T-helper 2 cell treated with Interferon-gamma antibody and Interleukin-4, amounts not matched to agents 100 ng/mL and 5 ng/mL, for 36 hours (primary cell): Measurements from ENCODE around the gene TTLL5. TPM values are rescaled to one million over a fixed set of nuclear protein-coding genes. Genes with fewer than 3 reads are reported as not detected.

Experiments used
- intact Hi-C: fragments of 100-400 bp; cut with micrococcal nuclease; formaldehyde crosslinking; loops from one replicate; pipeline ENCODE4 v1.15.1; 2023
- total RNA-seq: library from RNA; stranded (reverse); gene quantifications from 2 replicates; pipeline ENCODE4 v1.2.3, GENCODE V29; 2022

The TTLL5 gene
- total RNA-seq, 1 donor from 2014 or later, result 33.6 TPM

DNA sequence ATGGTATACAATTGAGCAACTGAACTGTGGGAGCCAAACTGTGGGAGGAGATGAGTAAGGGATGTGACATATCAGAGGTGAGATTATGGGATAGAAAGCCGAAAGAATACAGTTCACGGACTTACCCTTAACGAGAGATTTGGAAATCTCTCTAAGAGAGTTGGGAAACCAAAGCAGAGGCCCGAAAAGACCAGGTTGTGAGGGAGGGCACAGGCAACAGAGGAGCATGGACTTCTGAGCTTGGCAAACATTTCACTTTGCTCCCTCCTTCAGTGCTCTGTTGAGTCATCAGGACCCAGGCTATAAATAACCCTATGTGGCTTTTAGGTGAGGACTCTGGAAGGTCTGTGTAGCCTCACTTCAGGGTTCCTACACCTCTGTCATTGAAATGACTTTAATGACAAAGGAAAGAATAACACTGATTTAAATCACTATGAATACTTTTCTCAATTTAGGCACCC, 200.1 kb downstream of the TTLL5 start:
- intact Hi-C loops, result no loop called here

DNA sequence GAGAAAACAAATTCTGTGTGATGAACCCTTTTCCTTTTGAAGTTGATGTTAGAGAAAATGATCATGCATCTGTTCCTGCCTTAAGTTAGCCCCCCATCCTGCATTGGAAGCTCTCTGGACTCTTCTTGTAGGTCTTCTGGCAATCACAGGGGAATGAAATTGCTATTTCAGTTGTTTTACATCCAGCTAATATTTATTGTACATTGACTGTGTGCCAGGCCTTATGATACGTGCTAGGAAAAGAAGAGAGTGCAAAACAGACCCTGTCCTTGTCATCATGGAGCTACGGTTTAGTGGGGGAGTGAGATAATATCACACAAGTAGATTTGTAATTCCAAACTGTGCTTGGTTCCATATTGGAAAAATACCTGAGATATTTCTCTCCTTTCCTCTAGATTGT, 202.2 kb downstream of the TTLL5 start:
- intact Hi-C loops, result no loop called here

DNA sequence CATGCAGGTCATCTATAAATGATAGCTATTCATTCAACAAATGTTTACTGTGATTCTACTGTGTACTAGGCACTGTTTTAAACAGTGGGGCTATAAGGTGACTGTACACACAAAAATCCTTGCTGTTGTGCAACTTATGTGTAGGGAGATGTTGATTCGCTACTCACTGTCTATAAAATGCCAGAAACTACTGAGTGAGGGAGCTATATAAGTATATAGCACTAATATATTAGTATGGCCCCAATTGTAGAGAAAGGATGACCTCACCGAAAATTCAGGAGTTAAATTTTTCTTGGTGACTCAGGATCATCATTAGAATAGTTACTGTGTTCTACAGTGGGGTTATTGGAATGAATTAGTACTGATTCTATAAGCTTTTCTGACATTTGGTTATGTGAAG, 203.3 kb downstream of the TTLL5 start:
- intact Hi-C loops, result no loop called here

DNA sequence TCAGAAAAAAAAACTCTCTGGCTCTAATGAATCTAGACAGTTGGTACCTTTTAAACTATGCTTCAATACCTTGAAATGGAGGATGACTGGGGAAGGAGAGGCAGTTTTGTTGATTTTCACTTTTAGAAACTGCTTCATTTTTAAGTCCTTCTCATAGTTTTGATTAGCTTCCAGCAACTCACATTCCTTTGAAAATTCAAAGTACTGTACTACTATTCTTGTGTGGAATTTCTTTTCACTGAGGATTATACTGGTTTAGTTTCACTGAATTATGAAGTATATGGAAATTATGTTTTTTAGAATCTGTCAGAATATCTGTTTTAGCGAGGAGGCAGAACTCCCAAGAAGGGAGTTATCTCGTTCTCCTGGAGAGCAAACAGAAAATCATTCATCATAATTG, 204.5 kb downstream of the TTLL5 start:
- intact Hi-C loops, result no loop called here

DNA sequence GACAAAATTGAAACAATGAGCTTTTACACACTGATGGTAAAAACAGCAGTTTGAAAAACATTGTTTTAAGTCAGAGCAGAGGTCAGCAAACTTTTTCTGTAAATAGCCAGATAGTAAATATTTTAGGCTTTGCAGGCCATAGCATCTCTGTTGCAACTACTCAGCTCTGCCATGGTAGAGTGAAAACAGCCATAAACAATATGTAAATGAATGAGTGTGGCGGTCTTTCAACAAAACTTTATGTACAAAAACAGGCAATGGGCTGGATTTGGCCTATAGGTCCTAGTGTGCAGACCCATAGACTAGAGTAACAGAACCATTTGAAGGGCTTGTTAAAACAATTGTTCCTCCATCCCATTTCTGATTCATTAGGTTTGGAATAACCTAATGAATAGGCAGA, 205.9 kb downstream of the TTLL5 start:
- intact Hi-C loops, result no loop called here

DNA sequence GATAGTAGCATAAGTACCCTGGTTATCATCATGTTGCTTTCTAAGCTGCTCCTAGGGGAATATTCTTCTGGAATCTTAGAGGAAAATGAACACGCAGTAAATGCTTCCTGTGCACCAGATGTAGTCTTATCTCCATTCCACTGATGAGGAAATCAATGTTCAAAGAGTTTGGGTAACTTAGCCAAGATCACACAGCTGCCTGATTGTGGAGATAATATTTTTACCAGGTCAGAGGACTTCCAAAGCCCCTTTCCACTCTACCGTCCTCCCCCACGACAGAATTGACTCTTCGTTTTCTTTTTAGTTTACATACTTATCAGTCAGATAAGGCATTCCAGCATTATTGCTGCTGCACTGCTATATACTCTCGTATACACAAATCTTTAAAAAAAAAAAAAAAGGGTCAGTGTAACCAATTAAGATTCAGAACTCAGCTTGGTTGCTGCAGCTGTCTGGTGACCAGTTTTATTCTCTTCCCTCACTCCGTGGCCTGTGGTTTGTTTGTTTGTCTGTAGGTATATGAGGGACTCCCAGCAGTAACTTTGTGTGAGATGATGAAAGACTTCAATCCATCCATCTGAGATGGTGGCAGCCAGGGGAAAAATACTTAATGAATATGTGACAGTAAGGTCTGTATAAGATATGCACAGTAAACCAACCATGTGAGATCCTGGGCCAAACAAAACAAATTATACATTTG, 210.3 kb downstream of the TTLL5 start:
- intact Hi-C loops, result no loop called here

DNA sequence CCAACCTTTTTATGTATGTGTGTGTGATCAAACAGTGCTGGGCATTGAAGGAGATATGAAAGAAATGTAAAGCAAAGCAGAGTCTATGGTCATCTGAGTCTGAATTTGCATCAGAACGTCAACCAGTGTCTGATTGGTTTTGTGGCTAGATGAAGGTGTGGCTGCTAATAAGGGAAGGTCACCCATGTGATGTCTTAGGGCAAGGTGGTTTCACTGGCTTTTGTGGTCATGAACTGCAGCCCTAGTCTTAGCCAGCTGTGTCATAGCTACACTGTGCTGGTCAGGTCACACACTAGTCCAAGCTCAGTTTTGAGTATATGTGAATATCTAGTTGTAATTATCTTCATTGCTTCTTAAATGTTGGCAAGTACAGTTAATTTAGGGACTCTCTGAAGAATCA, 214.9 kb downstream of the TTLL5 start:
- intact Hi-C loops, result no loop called here

DNA sequence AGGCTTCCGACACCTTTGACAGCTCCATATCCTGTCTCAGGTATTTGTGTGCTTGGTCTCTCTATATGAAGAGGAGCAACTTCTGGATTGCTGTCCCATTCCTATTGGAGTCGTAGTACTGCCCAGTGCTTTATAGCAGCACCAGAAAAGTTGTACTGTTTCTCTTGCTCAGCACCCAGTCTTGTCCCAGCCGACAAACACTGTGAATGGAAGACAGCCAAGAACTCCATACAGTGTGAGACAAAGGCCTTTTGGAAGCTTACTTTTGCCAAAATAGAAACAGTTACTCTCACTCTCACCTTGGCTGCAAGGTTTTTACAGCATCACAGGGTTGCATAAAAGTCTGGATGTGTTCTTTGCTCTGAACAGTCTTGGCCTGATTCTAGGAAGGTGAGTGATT, 215.5 kb downstream of the TTLL5 start:
- intact Hi-C loops, result no loop called here

DNA sequence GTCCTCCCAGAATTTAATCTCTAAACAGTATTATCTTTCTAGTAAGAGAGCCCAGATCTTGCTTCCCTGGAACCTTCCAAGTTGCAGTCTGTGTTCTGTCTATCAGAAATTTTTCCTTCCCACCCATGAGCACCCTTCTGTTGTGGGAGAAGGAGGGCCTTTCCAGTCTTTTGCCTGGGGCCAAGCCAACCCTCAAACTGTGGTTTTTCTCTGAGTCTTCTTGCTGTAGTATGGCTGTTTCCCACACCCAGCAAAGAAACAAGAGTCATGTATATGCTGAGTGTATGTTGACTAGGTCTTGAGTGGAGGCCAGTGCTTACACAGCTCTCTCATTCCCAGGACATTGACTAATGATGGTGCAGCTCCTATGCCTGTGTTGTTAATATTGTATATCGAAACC, 216.2 kb downstream of the TTLL5 start:
- intact Hi-C loops, result no loop called here

DNA sequence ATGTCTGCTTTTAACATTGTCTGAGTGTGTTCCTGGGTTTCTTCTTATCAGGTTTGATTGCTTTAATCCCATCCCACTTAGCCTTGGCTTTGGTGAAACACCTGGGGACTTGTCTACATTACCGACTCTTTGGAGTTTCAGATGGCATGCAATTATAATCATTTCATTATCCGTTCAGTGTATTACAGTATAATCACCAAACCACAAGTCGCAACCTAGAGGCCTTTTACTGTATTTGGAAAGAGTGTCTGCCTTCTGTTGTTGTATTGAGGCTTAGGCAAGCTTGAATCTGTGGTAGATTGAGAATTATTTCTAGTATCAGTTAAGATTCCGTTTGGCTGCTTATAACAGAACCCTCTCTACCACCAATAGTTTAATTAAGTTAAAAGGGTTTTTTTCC, 216.8 kb downstream of the TTLL5 start:
- intact Hi-C loops, result no loop called here

DNA sequence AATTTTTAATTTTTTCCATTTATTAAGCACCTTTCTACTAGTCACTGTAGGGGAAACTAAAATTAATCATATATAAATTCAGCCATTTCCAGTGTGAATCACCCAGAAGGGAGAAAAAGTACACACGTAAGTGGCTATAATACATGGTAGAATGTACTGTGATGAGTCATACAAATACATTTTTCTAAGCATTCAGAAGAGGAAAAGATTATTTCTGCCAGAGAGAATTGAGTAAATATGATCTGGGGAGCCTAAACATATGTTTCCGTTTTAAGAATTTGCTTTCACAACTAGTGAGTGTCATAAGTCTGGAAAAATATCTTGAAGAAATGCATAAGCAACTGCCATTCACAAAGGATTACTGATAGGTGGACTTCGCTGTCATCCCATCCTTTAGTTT, 218.0 kb downstream of the TTLL5 start:
- intact Hi-C loops, result no loop called here

DNA sequence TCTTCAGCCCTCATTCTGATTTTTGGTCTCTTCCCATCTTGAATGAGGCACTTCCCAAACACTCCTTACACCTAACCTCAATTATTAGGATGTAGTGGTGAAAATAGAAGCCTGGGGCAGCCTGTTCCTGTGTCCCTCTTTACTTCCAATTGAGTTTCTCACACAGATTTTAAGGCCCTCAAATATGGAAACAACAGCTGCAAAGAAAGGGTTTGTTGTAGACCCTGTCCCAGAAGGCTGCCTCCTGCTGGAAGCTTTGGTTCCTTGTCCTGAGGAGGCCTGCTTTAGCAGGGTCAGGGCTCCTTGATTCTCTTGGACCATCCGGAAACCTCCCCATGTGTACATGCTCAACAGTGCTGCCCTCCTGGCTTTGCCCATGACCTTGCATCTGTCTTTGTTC, 219.5 kb downstream of the TTLL5 start:
- intact Hi-C loops, result no loop called here

DNA sequence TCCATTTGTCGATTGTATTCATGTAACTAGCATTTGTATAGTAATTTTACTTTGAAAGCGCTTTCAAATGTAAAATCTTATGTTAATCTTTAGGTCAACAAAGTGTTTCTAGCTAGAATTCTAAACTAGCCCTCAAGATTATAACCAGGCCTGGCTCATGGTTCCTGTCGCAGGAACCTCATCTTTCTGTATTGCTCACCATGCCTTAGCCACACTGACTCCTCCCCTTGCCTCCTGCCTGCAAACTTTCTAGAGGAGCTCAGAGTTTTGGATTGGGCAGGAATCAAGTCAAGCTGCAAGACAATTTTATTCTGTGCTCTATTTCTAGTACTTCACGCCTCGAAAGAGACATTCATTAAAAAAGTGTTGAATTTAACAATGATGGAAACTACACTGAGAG, 220.9 kb downstream of the TTLL5 start:
- intact Hi-C loops, result no loop called here

DNA sequence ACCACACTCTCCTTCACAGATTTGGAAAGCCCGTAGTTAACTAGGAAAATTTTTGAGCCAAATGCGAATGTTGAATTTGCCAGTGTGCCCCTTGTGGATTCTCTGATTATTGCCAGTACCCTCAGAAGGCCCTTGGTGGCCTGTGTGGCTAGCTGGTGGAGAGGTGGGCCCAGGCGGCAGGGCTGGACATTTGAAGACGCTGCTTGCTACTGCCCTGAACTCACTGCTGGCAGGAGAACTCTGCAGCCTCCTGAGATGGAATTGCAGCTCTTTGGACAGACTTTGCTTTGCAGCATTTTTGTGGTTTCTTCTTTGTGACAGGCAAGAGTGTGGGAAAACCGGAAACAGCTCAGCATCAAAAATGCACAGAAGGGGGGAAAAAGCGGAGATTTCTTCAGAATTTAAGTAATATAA, 223.2 kb downstream of the TTLL5 start:
- intact Hi-C loops, result no loop called here

DNA sequence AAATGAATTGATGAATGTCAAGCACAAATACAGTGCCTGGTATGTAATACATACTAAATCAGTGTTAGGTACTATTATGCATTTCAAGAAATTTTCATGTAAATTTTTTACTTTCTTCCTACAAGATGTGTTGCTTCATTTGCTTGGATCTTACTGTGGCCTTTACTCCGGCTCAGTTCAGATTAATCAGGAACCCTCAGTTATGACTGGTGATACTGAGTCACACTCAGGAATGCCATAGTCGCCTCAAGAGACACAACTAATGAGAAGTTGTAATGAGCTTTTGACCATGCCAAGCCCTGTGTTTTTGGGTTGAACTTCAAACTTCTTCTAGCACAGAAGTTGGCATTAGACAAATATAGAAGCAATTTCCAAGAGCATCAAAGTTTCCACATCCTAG, 224.8 kb downstream of the TTLL5 start:
- intact Hi-C loops, result no loop called here

DNA sequence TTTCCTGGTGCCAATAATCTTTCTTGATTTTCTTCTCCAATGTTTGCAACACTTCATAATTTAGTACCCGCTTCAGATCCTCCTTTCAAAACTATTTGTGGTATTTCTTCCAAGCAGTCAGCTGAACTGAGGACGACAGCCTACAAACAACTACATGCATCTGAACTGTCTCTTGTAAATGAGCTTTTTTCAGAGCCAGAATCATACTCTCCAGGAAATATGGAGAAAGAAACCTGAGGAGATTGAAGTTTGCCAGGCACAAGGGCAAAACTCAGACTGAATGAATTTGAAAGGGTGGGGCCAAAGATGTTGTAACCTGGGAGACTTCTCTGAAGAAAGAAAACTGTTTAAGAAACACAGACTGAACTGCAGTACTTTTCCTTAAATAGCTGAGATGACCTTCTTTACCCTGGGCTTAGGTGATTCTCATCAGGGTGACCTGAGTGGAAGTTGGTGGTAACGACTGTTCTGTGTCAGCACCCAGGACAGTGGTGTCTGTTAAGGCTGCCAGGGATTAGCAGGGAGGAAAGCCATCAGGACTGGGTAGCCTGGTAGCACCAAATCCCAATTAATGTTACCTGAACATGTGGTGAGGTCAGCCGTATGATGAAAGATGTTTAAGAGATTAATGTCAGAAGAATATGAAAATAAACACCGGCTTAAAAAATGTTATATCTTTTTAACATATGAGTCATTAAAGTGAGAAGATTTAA, 225.7 kb downstream of the TTLL5 start:
- intact Hi-C loops, result no loop called here

DNA sequence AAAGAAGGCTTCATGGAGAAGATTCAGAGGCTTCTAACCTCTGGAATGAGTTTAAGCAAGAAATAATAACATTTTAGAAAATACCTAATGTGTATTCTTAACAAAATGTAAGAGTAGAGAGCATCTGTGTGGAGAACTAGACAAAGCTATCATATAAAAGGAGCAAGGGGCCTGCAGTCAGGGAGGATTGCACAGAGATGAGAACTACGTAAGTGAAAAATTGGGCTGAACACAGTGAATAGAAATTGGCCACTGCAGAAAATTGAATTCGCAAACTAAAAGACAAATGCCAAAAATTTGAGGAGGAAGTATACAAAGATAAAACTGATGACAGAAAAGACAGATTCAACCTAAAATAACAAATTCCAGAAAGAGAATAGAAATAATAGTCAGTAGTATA, 227.9 kb downstream of the TTLL5 start:
- intact Hi-C loops, result no loop called here

DNA sequence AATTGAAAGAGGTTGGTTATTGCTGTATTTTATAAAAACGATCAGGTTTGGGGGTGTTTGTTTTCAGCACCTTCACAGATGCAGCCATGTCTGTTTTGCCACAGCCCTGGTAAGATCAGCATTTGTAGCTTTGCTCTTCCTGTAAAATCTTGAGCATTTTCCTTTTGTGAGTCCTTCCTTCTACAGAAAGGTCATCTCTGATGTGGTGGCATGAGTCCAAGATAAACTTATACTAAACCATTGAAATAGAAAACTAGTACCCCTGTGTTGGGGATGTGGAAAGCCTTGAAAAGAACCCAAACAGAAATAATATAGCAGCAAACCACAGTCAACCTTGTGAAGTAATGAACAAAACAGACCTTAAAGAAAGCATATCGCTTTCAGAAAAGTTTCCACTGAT, 235.3 kb downstream of the TTLL5 start:
- intact Hi-C loops, result no loop called here

DNA sequence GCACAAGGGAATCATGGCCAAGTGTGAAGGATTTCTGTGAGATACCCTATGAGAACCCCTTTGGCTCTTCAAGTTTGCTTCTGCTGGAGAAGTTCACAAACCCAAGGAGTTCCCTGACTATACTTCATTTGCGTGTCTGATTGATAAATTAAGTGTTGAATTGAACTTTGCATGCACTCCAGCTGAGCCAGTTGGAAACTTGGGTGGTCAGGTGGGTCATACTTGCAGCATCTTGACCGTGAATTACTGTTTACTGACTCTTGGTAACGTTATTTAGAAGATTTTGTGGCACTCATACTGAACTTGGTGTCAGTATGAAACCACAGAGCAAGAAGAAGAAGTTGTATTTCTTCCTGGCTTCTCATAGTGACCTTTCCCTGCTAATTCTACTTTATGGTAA, 243.3 kb downstream of the TTLL5 start:
- intact Hi-C loops, result no loop called here

DNA sequence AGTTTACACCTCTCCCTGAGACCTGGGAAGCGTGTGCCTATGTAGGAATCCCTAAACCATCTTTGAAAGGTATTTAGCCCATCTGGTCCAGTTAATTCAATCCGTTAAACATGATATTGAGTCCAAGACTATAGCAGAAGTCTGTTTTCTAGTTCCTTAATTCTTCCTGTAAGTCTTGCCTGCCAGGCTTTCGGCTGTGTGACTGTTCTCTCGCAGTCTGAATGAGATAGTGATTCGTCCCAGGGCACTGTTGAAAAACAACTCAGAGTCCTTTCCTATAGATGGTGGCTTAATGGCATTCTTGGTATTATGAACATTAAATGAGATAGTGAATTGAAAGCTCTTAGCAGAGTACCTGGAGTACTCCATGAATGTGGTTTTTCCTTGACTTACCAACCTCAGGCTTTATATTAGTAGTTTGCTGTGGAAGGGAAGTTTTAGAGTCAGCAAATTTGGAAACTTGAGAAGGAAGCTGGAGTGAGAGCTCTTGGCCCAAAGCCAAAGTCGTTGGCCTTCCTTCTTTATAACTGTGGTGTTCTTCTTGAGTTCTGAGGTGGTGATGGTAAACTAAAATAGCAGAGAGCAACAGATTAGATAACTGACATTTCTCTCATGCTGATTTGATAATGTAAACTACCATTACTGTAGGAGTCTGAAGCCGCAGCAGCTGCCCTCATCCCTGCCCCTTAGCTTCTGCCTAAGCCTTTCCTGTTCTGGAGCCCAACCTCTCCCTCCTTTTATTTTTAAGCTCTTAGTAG, 244.3 kb downstream of the TTLL5 start:
- intact Hi-C loops, result no loop called here

DNA sequence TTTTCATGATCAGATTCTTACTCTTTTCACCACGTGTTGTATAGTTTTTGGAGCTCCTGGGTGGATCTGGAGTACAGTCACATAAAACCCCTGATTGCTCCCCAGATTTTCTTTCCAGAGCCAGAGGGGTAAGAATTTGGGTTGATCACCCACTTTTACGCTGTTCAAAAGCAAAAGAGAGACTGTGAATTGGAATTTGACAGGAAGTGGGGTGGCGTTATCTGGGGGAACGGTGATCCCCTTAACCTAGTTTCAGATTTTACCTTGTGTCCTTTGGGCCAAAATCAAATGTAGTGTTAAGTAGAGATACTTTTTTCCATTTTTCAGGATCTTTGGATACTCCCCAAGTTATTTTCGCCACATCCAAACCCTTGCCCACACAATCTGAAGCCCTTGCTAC, 245.2 kb downstream of the TTLL5 start:
- intact Hi-C loops, result loop anchor here (1.0 kb wide), 1 partner anchor 76 kb away; no protein-coding TSS in a partner anchor

DNA sequence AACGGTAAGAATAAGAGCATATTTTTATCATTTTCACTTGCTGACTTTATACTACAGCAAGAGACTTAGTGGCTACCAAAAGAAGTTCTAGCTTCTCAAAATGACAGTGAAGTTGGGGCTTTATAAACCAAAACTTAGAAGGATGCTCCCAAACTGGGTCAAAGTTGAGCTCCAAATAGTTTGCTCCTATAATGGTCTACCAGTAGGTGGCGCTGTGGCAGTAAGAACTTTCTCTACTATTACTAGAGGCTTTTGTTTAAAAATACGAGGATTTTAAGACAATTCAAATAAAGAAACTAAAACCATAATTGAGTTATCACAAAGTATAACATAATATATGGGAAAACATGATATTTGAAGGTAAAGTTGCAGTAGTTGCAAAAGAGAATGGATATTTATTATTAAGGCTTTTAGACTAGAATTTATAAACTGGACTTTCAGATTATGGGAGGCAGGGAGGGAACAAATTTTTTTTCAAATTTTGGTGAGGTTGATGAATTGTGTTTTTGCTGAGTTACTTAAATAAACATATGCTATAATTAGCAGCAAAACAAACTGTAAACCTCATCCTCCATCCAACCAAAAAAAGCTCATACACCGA, 245.7 kb downstream of the TTLL5 start:
- intact Hi-C loops, result loop anchor here (1.0 kb wide), 1 partner anchor 76 kb away; no protein-coding TSS in a partner anchor
